GM12891 (cell line): ENCODE measurements around the gene RBM39.
"Not testable (repeated sequence)": the region's sequence is repeated elsewhere in the genome, so short reads cannot be mapped to it uniquely, and the experiment has no call there.

Source experiments
- DNase-seq: peaks from one replicate; pipeline ENCODE4 v3.0.0; 2011; ENCODE audit warnings: low spot score; ENCODE audit not compliant: insufficient read length
- FAIRE-seq: peaks from 2 replicates; lab custom pipeline; 2011; peaks lifted over from hg19 to GRCh38; lab: Jason Lieb, UNC
- PAX5 ChIP-seq: IDR thresholded peaks from 2 replicates; pipeline ENCODE4 v1.6.1; 2011; ENCODE audit warnings: low read length, moderate library complexity, mild to moderate bottlenecking; ENCODE audit not compliant: insufficient read depth, severe bottlenecking
- POLR2A ChIP-seq: IDR thresholded peaks from 2 replicates; pipeline ENCODE4 v1.6.1; 2011; ENCODE audit warnings: low read depth, low read length, control low read depth
- POLR2AphosphoS5 ChIP-seq: IDR thresholded peaks from 2 replicates; pipeline ENCODE4 v1.6.1; 2011; ENCODE audit warnings: low read depth, low read length, control low read depth
- POU2F2 ChIP-seq: IDR thresholded peaks from 2 replicates; pipeline ENCODE4 v1.6.1; 2011; ENCODE audit warnings: low read depth, mild to moderate bottlenecking, control low read depth, low read length, moderate library complexity
- SPI1 ChIP-seq: IDR thresholded peaks from 2 replicates; pipeline ENCODE4 v1.6.1; 2011; ENCODE audit warnings: low read depth, low read length, control low read depth
- TAF1 ChIP-seq: IDR thresholded peaks from 2 replicates; pipeline ENCODE4 v1.6.1; 2011; ENCODE audit warnings: low read depth, low read length, control low read depth

The RBM39 gene

DNA sequence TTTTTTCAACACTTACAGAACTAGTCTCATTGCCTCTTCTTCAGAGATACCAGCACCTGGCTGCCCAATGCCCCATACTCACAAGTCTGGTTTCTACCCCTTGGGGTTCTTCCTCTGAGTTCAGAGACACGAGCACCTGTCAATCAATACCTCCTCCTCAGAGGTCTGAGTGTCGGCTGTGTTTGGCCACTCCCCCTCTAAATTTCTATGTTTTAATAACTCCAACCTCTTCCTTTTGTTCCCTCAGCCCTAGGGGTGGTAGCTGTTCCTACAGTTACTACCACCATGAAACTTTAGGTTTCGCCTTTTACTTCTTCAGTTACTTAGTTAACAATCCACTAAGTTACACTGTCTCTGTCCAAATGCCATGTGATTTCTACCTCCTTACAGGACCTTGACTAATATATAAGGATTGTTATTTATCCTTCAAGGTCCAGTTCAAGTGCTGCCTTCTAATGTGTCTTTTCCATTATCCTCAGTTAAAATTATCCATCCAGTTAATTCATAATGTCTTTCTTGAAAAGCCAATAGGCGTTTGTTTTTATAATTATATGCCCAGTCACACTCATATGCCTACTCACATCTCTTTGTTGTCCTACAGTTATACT lies 15.1 kb upstream of the RBM39 start:
- no peak for FAIRE-seq
- no peak for DNase-seq
- TF ChIP-seq POLR2A = no peak
- TF ChIP-seq POU2F2 = no peak
- no peak for TF ChIP-seq POLR2AphosphoS5
- TF ChIP-seq SPI1 = no peak
- no peak for TF ChIP-seq PAX5
- TF ChIP-seq TAF1 = no peak

DNA sequence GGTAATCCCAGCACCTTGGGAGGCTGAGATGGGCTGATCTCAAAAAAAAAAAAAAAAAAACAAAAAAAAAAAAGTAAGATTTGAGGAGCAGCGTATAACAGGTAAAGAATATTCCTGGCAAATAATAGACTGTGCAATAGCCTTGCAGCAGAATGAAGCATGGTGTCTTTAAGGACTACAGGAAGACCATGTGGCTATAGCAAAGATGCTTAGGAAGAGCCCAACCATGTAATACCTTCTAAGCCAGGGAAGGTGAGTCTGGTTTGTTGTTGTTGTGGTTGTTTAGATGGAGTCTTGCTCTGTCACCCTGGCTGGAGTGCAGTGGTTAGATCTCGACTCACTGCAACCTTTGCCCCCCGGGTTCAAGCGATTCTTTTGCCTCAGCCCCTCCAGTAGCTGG lies 14.3 kb upstream of the RBM39 start:
- TF ChIP-seq POLR2AphosphoS5 (no peak), POLR2A (no peak), PAX5 (no peak), TAF1 (no peak), POU2F2 (no peak), SPI1 (no peak)
- DNase-seq (no peak), FAIRE-seq (no peak)

DNA sequence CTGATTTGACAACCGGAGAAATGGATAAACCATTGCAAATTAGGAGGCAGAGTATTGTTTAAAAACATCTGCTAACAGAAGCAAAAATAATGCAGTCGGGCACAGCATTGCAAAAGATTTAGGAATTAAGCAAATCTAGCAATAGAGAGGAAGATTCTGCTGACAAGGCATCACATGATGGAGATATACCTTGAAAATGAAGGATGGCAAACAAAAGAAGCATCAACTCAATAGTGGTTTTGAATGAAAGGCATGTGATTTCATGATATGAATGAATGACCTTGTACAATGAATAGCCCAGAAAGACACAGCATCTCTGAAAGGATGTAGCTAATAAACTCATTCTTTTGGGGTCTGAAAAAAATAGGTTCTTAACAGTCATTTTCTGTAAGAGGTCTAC lies 8.6 kb upstream of the RBM39 start:
- no peak for TF ChIP-seq POLR2A
- no peak for TF ChIP-seq PAX5
- TF ChIP-seq SPI1 = no peak
- TF ChIP-seq POU2F2 = no peak
- no peak for TF ChIP-seq POLR2AphosphoS5
- FAIRE-seq = no peak
- no peak for DNase-seq

DNA sequence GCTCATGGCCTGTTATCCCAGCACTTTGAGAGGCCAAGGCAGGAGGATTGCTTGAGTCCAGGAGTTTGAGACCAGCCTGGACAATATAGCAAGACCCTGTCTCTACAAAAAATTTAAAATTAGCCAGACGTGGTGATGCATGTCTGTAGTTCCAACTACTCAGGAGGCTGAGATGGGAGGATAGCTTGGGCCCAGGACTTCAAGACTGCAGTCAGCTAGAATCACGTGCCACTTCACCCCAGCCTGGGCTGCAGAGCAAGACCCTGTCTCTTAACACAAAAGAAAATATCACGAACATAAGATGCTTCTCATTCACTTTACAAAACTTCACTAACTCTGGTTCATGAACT lies 2.4 kb upstream of the RBM39 start:
- DNase-seq, FAIRE-seq: not testable (repeated sequence)

DNA sequence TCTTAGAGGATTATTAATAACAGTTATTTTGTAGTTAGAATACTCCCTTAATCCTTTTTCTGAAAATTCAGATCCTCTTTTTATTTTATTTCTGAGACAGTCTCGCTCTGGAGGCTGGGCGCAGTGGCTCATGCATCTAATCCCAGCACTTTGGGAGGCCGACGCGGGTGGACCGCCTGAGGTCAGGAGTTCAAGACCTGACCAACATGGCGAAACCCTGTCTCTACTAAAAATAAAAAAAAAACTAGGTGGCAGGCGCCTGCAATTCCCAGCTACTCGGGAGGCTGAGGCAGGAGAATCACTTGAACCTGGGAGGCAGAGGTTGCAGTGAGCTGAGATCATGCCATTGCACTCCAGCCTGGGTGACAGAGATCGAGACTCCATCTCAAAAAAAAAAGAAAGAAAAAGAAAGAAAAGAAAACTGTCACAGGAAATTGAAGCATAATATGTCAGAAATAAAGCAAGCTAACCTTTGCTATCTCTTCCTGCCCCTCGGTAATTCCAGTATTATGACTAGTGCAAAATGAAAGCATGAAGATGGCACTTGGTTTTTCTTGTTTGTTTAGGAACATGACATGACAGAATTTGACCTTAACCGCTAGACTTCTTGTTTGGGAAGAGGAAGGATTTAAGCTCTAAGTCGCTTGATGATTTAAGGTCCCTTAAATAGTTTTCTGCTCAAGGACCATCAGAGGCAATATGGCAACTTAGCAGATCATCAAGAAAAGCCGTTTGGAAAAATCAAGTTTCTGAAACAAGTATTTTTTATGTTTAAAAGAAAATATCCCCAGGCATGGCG lies 1.8 kb upstream of the RBM39 start:
- no peak for TF ChIP-seq SPI1
- no peak for FAIRE-seq
- DNase-seq = no peak

DNA sequence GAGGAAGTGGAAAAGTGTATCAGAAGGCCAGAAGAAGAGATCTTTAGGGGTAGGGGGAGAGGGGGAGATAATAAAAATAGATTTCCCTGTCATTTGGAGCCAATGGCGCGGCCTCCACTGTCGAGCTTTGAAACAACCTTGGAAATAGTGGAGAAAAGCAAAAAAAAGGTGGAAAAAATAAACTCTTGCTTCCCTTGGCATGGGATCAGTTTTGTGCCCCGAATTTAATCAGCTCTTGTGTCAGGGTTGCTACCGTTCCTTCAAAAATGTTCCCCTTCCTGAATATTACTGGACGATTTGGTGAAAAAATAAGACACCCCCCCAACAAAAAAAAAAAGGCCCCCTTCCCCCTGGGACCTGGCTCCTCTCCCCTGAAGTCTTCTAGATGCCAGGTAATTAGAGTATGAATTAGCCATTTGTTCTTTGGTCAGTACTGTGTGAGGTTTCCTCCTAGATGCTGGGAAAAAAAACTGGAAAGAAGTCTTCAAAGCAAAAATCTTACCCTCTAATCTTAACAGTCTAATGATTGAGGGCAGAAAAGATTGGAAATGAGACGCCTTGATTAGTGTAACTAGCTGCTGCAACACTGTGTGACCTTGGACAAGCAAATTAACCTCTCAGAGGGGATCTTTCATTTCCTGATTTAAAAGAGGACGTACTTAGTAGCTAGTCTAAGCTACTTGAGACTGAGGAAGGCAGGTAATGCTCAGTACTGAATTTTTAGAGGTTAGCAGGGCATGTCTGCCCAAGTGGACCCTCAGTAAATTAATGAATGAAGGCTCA lies 872 bp upstream of the RBM39 start:
- TF ChIP-seq PAX5 (no peak), SPI1 (peak; percentile 70), POU2F2 (no peak), TAF1 (peak; percentile 40; the same call in 1 of the 2 replicates), POLR2AphosphoS5 (peak; percentile 82), POLR2A (peak; percentile 83)
- FAIRE-seq (peak; percentile 52), DNase-seq (no peak)

DNA sequence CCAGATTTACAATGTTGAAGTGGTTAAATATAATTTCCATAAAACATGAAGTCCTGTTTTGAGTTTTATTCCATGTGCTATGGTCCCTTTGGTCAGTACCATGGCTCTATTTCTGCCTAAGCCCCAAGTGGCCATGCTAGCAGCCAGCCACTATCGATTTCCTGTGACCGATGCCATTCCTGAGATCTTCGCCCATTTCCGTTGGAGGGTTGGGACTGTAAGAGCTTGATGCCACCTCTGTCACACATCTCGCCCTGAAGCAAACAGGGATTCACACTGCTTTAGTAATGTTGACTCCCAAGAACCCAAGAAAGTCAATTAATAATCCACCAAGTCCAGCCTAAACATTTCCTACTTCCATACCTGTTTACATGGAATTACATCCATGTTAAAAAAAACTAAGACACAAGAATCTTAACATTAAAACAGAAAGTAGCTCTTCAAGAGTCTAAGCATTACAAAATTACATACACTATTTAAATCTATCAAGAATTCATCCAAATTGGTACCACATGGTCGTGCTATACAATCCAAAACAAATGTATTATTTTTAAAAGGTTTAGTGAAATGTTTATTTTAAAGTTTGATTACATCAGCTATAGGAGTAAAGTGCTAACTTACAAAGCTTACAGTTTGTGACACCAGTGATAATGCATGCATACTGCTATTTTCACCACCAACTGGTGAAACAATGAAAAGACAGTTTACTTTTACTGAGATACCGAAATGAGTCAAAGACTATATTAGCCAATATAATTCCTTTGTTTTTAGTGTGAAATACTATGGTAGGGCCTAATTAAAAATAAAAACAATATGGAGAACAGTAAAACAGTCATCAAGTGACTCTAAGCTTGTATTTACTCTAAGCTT lies 2.5 kb downstream of the RBM39 start:
- DNase-seq (no peak), FAIRE-seq (no peak)
- TF ChIP-seq POLR2A = peak; percentile 43; the same call in 1 of the 2 replicates
- no peak for TF ChIP-seq PAX5

DNA sequence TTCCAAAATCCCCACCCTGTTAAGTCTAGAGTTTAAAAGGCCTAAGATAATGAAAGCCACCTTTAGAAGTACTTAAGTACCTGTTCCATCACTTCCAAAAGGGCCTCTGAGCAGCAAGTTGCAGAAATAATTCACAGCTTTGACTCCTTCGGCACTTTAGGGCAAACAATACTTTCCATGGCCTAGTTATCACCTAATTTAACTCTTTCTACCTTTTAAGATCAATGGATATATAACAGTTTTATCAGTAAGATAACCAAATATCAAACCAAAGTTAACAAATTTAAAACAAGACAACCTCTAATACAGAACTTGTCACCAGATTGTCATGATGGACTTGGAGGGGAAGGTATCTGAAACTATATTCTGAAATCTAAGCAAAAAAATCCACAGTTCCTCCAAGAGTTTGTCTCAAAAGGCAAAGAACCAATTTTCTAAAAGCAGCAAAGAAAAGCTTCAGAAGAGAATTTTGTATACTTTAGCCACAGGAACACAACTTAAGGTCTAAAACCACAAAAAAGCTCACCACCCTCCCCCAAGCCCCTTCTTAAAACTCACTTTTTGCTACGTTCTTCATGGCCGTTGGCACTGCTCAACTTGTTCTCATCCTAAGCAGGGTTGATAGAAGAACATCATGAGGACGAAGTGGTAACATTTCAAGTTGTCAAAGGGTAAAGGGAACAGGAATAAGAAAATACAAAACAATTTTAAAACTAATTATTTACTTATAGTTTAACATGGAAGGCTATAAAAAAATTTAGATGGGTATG lies 3.5 kb downstream of the RBM39 start:
- no peak for DNase-seq
- FAIRE-seq = no peak
- no peak for TF ChIP-seq TAF1
- TF ChIP-seq SPI1 = no peak
- TF ChIP-seq POLR2A = no peak
- TF ChIP-seq POLR2AphosphoS5 = no peak
- TF ChIP-seq PAX5 = no peak
- TF ChIP-seq POU2F2 = no peak

DNA sequence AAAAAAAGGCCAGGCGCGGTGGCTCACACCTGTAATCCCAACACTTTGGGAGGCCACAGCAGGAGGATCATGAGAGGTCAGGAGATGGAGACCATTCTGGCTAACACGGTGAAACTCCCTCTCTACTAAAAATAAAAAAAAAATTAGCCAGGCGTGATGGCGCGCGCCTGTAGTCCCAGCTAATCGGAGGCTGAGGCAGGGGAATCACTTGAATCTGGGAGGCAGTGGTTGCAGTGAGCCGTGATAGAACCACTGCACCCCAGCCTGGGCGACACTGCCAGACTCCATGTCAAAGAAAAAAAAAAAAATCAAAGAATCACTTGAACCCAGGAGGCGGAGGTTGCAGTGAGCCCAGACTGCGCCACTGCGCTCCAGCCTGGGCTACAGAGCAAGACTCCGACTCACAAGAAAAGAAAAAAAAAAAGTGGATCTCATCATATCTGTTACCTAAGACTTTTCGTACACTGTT lies 4.2 kb downstream of the RBM39 start:
- no peak for FAIRE-seq
- no peak for DNase-seq
- TF ChIP-seq SPI1 (no peak), POU2F2 (no peak)
